ENCODE data around the gene GALNT9.

GRCh38 chr12:132147423-132148367 lies 181.7 kb downstream of the GALNT9 start:
- TF ChIP-seq CTCF (IDR thresholded peaks at IDR 0.05) (no peak), ZFX (IDR thresholded peaks at IDR 0.05; ENCODE audit: borderline replicate concordance) (no peak)

Data from 22Rv1 (cell line).